SU-DHL-6 (cell line): ENCODE data around the gene CELA2A.

Experiments
- H2AFZ ChIP-seq: fragments of 200-600 bp; sonication (generic); 2 replicates; pipeline ENCODE4 v1.6.1; 2014; ENCODE audit warnings: low read depth, mild to moderate bottlenecking, moderate library complexity, mixed read lengths, antibody characterized with exemption, low read length; ENCODE audit not compliant: severe bottlenecking
- H3F3A ChIP-seq: fragments of 200-600 bp; shearing (Covaris generic); 2 replicates; pipeline ENCODE4 v1.6.0; 2016; ENCODE audit warnings: antibody characterized with exemption, mild to moderate bottlenecking; ENCODE audit not compliant: insufficient read depth
- H3K27ac ChIP-seq: fragments of 200-600 bp; sonication (generic); 2 replicates; pipeline ENCODE4 v1.5.1; 2016; ENCODE audit warnings: low read depth, mild to moderate bottlenecking, low read length, moderate library complexity, mixed read lengths
- H3K27me3 ChIP-seq: fragments of 200-600 bp; sonication (generic), shearing (Covaris generic); 2 replicates; pipeline ENCODE4 v1.6.0; 2014; ENCODE audit warnings: mild to moderate bottlenecking, low read length
- H3K36me3 ChIP-seq: fragments of 200-600 bp; sonication (generic); 2 replicates; pipeline ENCODE4 v1.6.1; 2014; ENCODE audit warnings: mild to moderate bottlenecking, low read length, mixed read lengths
- H3K4me2 ChIP-seq: fragments of 300-600, 200-600 bp; shearing (Covaris generic), sonication (generic); 2 replicates; pipeline ENCODE4 v1.6.0; 2014; ENCODE audit warnings: low read length, low read depth, mild to moderate bottlenecking; ENCODE audit not compliant: poor library complexity, severe bottlenecking
- H3K4me3 ChIP-seq: fragments of 200-600 bp; sonication (generic); 2 replicates; pipeline ENCODE4 v1.5.1; 2014; ENCODE audit warnings: antibody characterized with exemption, low read length, mild to moderate bottlenecking, mixed read lengths; ENCODE audit not compliant: insufficient read depth, poor library complexity, severe bottlenecking
- H3K79me2 ChIP-seq: fragments of 200-600 bp; sonication (generic); 2 replicates; pipeline ENCODE4 v1.6.1; 2014; ENCODE audit warnings: mild to moderate bottlenecking, low read length, moderate library complexity; ENCODE audit not compliant: insufficient read depth
- H3K9ac ChIP-seq: fragments of 200-600 bp; sonication (generic); 2 replicates; pipeline ENCODE4 v1.7.0; 2014; ENCODE audit warnings: mild to moderate bottlenecking, low read length
- H3K9me2 ChIP-seq: fragments of 200-600 bp; sonication (generic); replicated peaks from 2 replicates; pipeline ENCODE4 v1.6.1; 2014; ENCODE audit warnings: low read length; ENCODE audit not compliant: insufficient read depth
- H3K9me3 ChIP-seq: fragments of 200-600 bp; sonication (generic); 2 replicates; pipeline ENCODE4 v1.6.1; 2014; ENCODE audit warnings: low read length, mixed read lengths; ENCODE audit not compliant: insufficient read depth
- H4K20me1 ChIP-seq: fragments of 200-600 bp; sonication (generic); 2 replicates; pipeline ENCODE4 v1.6.1; 2014; ENCODE audit warnings: low read depth, mild to moderate bottlenecking, antibody characterized with exemption, low read length, moderate library complexity, mixed read lengths
- CTCF ChIP-seq: fragments of 200-600 bp; sonication (generic); IDR thresholded peaks from one replicate; pipeline ENCODE4 v1.5.1; 2017; ENCODE audit warnings: antibody characterized with exemption, mild to moderate bottlenecking, low read length, moderate library complexity; ENCODE audit not compliant: insufficient read depth, poor library complexity, severe bottlenecking
- EZH2phosphoT487 ChIP-seq: fragments of 200-600 bp; sonication (generic), shearing (Covaris generic); conservative IDR thresholded peaks from 2 replicates; pipeline ENCODE4 v1.6.1; 2018; ENCODE audit warnings: mild to moderate bottlenecking, antibody characterized with exemption, low read length, moderate library complexity, mixed read lengths

CELA2A gene

GRCh38 chr1:15442759-15443158, 13.8 kb upstream of the CELA2A start:
- H3K79me2 ChIP-seq = no peaks in the 10 kb centered on the region
- no peak overlapping the region for H3K4me3 ChIP-seq
- H3K9me3 ChIP-seq = no peaks in the 10 kb centered on the region
- H3K9me2 ChIP-seq = no peaks in the 10 kb centered on the region
- no peak overlapping the region for H2AFZ ChIP-seq
- no peak for TF ChIP-seq CTCF
- TF ChIP-seq EZH2phosphoT487 = no peak
- H3K27ac ChIP-seq = no peak overlapping the region
- H3K9ac ChIP-seq = no peak overlapping the region
- H3K4me2 ChIP-seq = no peak overlapping the region
- H3F3A ChIP-seq = no peaks in the 10 kb centered on the region
- no peaks in the 10 kb centered on the region for H3K27me3 ChIP-seq
- H3K36me3 ChIP-seq = no peaks in the 10 kb centered on the region
- H4K20me1 ChIP-seq = no peaks in the 10 kb centered on the region

GRCh38 chr1:15443281-15443680, 13.3 kb upstream of the CELA2A start:
- no peak overlapping the region for H3K4me3 ChIP-seq
- H3F3A ChIP-seq = no peaks in the 10 kb centered on the region
- no peak overlapping the region for H3K9ac ChIP-seq
- H3K4me2 ChIP-seq = no peak overlapping the region
- H4K20me1 ChIP-seq = no peaks in the 10 kb centered on the region
- H2AFZ ChIP-seq = no peak overlapping the region
- no peak for TF ChIP-seq EZH2phosphoT487
- TF ChIP-seq CTCF = no peak
- H3K27me3 ChIP-seq = no peaks in the 10 kb centered on the region
- H3K9me3 ChIP-seq = no peaks in the 10 kb centered on the region
- no peak overlapping the region for H3K27ac ChIP-seq
- H3K9me2 ChIP-seq = no peaks in the 10 kb centered on the region
- H3K79me2 ChIP-seq = no peaks in the 10 kb centered on the region
- H3K36me3 ChIP-seq = no peaks in the 10 kb centered on the region

GRCh38 chr1:15444468-15445389, 11.8 kb upstream of the CELA2A start:
- no peaks in the 10 kb centered on the region for H3K36me3 ChIP-seq
- no peaks in the 10 kb centered on the region for H3K27me3 ChIP-seq
- no peak overlapping the region for H3K4me3 ChIP-seq
- H3K9ac ChIP-seq = no peak overlapping the region
- TF ChIP-seq EZH2phosphoT487 = no peak
- TF ChIP-seq CTCF = no peak
- no peaks in the 10 kb centered on the region for H4K20me1 ChIP-seq
- no peak overlapping the region for H2AFZ ChIP-seq
- H3K9me2 ChIP-seq = no peaks in the 10 kb centered on the region
- no peak overlapping the region for H3K4me2 ChIP-seq
- no peaks in the 10 kb centered on the region for H3K79me2 ChIP-seq
- H3K27ac ChIP-seq = no peak overlapping the region
- no peaks in the 10 kb centered on the region for H3F3A ChIP-seq
- no peaks in the 10 kb centered on the region for H3K9me3 ChIP-seq
